HepG2 (cell line): ENCODE measurements around the gene SNAI3. TPM values are rescaled to one million over a fixed set of nuclear protein-coding genes. Genes with fewer than 3 reads are reported as not detected.
A peak's percentile ranks its signal among the peaks of the same experiment; 100 is the strongest.

ENCODE experiments used
- AFF4 ChIP-seq: sonication (generic); formaldehyde crosslinking; IDR thresholded peaks from 2 replicates; pipeline ENCODE4 v1.4.0; 2020; ENCODE audit warnings: missing genetic modification reagents
- DZIP1 ChIP-seq: sonication (generic); formaldehyde crosslinking; IDR thresholded peaks from 2 replicates; pipeline ENCODE4 v1.5.0; 2020; ENCODE audit warnings: mild to moderate bottlenecking, missing genetic modification reagents
- FLYWCH1 ChIP-seq: sonication (generic); formaldehyde crosslinking; IDR thresholded peaks from 2 replicates; pipeline ENCODE4 v1.8.1; 2023; ENCODE audit warnings: mild to moderate bottlenecking, missing genetic modification reagents
- NFRKB ChIP-seq: fragments of 450-650 bp; IDR thresholded peaks from 2 replicates; pipeline ENCODE4 v1.6.1; 2017
- PHF8 ChIP-seq: sonication (generic); formaldehyde crosslinking; IDR thresholded peaks from 2 replicates; pipeline ENCODE4 v1.5.0; 2020; ENCODE audit warnings: missing genetic modification reagents
- POGK ChIP-seq: sonication (generic); formaldehyde crosslinking; conservative IDR thresholded peaks from 2 replicates; pipeline ENCODE4 v1.8.0; 2022; ENCODE audit warnings: mild to moderate bottlenecking, moderate library complexity, missing genetic modification reagents
- REST ChIP-seq, 2 experiments: IDR thresholded peaks; 2 replicates each; pipeline ENCODE4 v1.6.1; 2011 to 2012; ENCODE audit warnings: low read length in 2 of 2, borderline replicate concordance in 1 of 2, low read depth in 1 of 2, mild to moderate bottlenecking in 1 of 2, moderate library complexity in 1 of 2
- SNAPC4 ChIP-seq: sonication (generic); formaldehyde crosslinking; IDR thresholded peaks from 2 replicates; pipeline ENCODE4 v1.4.0; 2020; ENCODE audit warnings: mild to moderate bottlenecking, missing genetic modification reagents
- ZC3H13 ChIP-seq: sonication (generic); formaldehyde crosslinking; IDR thresholded peaks from 2 replicates; pipeline ENCODE4 v1.8.1; 2023; ENCODE audit warnings: mild to moderate bottlenecking, missing genetic modification reagents, moderate library complexity
- ZNF224 ChIP-seq: sonication (generic); formaldehyde crosslinking; IDR thresholded peaks from 2 replicates; pipeline ENCODE4 v1.5.0; 2020; ENCODE audit warnings: mild to moderate bottlenecking, missing genetic modification reagents
- ZNF251 ChIP-seq: sonication (generic); formaldehyde crosslinking; IDR thresholded peaks from 2 replicates; pipeline ENCODE4 v1.9.0; 2021; ENCODE audit warnings: mild to moderate bottlenecking, missing genetic modification reagents
- ZNF556 ChIP-seq: sonication (generic); formaldehyde crosslinking; IDR thresholded peaks from 2 replicates; pipeline ENCODE4 v1.4.0; 2020; ENCODE audit warnings: mild to moderate bottlenecking, missing genetic modification reagents, borderline replicate concordance
- polyA plus RNA-seq, 8 experiments: library from polyadenylated mRNA; depleted of rRNA in 3 of 8; stranded (reverse) in 7 of 8; unstranded in 1 of 8; fragments of >200 nt; fragmentation: Illumina TruSeq in 4 of 8; extraction: Trizol in 4 of 8; gene quantifications; 2 replicates each; pipeline versions ENCODE4 v1.2.1 to v1.2.3, GENCODE V29; 2011 to 2016; ENCODE audit warnings: low read depth in 4 of 8, missing spikeins in 1 of 8, mixed read lengths in 1 of 8; ENCODE audit not compliant: insufficient read depth in 1 of 8
- total RNA-seq, 5 experiments: library from RNA; depleted of rRNA; stranded (reverse); fragments of >200 nt; fragmentation: Illumina TruSeq; extraction: Trizol; gene quantifications; 2 replicates each; pipeline ENCODE4 v1.2.3, GENCODE V29; 2016; ENCODE audit warnings: low read depth in 1 of 5

The SNAI3 gene
- total and polyA plus RNA-seq, 2 of the 13 experiments (the other 11 are each of a cell fraction or from before 2014, with no cell fraction given), result 0.09 to 0.18 TPM

GRCh38 chr16:88677721-88678120, 8.6 kb downstream of the SNAI3 start (continued):
- no peak for TF ChIP-seq SNAPC4
- no peak for TF ChIP-seq ZNF251 (CRISPR knock-in tag)
- 0 out of 2 replicates have a peak, but pooled peaks have one; percentile 10 for TF ChIP-seq ZNF556 (CRISPR knock-in tag)
- no peak for TF ChIP-seq AFF4 (CRISPR knock-in tag)
- TF ChIP-seq REST (IDR thresholded peaks at IDR 0.05; ENCODE audit: borderline replicate concordance in 1 of 2, low read depth in 1 of 2, low read length in 2 of 2), result no peak
- no peak for TF ChIP-seq DZIP1 (CRISPR knock-in tag)
- TF ChIP-seq FLYWCH1 (CRISPR knock-in tag), result 0 out of 2 replicates have a peak, but pooled peaks have one; percentile 31
- TF ChIP-seq PHF8 (CRISPR knock-in tag), result 0 out of 2 replicates have a peak, but pooled peaks have one; percentile 20
- TF ChIP-seq NFRKB, result no peak
- peak; percentile 79 for TF ChIP-seq ZC3H13 (CRISPR knock-in tag)
- TF ChIP-seq POGK (CRISPR knock-in tag), result no peak
- peak; percentile 61; the same call in 1 of the 2 replicates for TF ChIP-seq ZNF224 (CRISPR knock-in tag)
